Colonic mucosa (tissue), 4 donors: ENCODE data around the gene LMBR1. TPM values are rescaled to one million over a fixed set of nuclear protein-coding genes. Genes with fewer than 3 reads are reported as not detected.

ENCODE experiments used
- DNase-seq: peaks from one replicate; pipeline ENCODE4 v3.0.0-alpha.2; 2020
- H3K27ac ChIP-seq: fragments of 200-600 bp; one replicate; pipeline ENCODE4 v1.8.0; 2021
- H3K27me3 ChIP-seq: fragments of 200-600 bp; one replicate; pipeline ENCODE4 v1.8.0; 2021
- H3K36me3 ChIP-seq: fragments of 200-600 bp; one replicate; pipeline ENCODE4 v1.8.0; 2021
- H3K4me1 ChIP-seq: fragments of 200-600 bp; one replicate; pipeline ENCODE4 v1.8.0; 2021; ENCODE audit warnings: mild to moderate bottlenecking
- H3K4me3 ChIP-seq: fragments of 200-600 bp; one replicate; pipeline ENCODE4 v1.8.0; 2021
- H3K9ac ChIP-seq, 2 donors: one replicate each; pipeline ENCODE4 v1.7.0; 2013; ENCODE audit warnings: control low read depth in 2 of 2, low read depth in 2 of 2, low read length in 2 of 2
- H3K9me3 ChIP-seq: fragments of 200-600 bp; one replicate; pipeline ENCODE4 v1.8.0; 2021
- CTCF ChIP-seq: fragments of 200-600 bp; IDR thresholded peaks from one replicate; pipeline ENCODE4 v1.8.0; 2022; ENCODE audit warnings: antibody characterized with exemption, mild to moderate bottlenecking
- intact Hi-C: fragments of 100-400 bp; cut with DNase I; formaldehyde crosslinking; loops from one replicate; pipeline ENCODE4 v1.14.1; 2022
- total RNA-seq, 2 donors: library from RNA; stranded (reverse); fragmentation: NEBNext Ultra II Directional in 1 of 2; extraction: Animal tissue kit (Norgen Biotek cat#: 25700) in 1 of 2; gene quantifications; one replicate each; pipeline ENCODE4 v1.2.1, GENCODE V29; 2021
- donor health status: healthy.
- donor health status: DM: no; HTN: no; CAD: no.
- donor health status: DM: no; HTN: no; CAD: no.

Gene LMBR1
- total RNA-seq, 2 donors from 2014 or later = 41.4 to 42.0 TPM

- DNase-seq = no peak
- no peak overlapping the region for H3K9ac ChIP-seq
- no peaks in the 10 kb centered on the region for H3K4me1 ChIP-seq
- no peak overlapping the region for H3K27ac ChIP-seq
- no peak overlapping the region for H3K4me3 ChIP-seq
- no peaks in the 10 kb centered on the region for H3K27me3 ChIP-seq
- intact Hi-C loops = no loop called here
- H3K36me3 ChIP-seq = no peaks in the 10 kb centered on the region
- no peaks in the 10 kb centered on the region for H3K9me3 ChIP-seq
- no peak for TF ChIP-seq CTCF
Measured at GRCh38 chr7:156669035-156669828, 223.8 kb downstream of the LMBR1 start.

DNA sequence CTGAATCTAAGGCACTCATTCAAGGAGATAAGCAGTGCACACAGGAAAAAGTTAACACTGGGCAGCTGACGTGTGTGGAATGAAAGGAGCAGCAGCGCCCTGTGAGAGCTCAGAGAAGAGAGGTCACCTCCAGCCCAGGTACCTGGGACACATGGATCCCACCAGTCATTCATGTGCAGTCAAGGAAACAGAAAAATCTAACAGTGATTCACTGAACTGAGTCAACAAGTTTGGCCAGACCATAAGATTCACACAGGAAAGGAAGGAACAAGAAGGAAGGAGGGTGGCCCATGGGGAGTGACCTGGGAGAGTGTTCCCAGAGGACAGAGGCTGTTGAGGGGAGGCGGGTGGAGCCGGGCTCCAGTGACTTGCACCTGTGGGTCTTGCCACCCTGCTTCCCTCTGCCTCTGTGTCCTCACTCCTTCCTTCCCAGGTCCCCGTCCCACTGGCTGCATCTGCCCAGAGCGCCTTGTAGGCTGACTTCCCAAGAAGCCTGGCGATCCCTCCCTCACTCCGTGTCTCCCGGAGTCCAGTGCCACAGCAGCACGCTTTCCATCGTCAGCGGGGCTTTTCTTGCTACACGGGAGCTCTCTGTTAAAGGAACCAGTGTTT lies 224.7 kb downstream of the LMBR1 start:
- intact Hi-C loops = no loop called here
- DNase-seq = peak; percentile 28
- no peaks in the 10 kb centered on the region for H3K27me3 ChIP-seq
- H3K27ac ChIP-seq = peak overlapping the region; percentile 7
- no peaks in the 10 kb centered on the region for H3K9me3 ChIP-seq
- H3K9ac ChIP-seq = no peak overlapping the region
- no peak for TF ChIP-seq CTCF
- H3K4me1 ChIP-seq = no peaks in the 10 kb centered on the region
- H3K36me3 ChIP-seq = no peaks in the 10 kb centered on the region
- H3K4me3 ChIP-seq = no peak overlapping the region

DNA sequence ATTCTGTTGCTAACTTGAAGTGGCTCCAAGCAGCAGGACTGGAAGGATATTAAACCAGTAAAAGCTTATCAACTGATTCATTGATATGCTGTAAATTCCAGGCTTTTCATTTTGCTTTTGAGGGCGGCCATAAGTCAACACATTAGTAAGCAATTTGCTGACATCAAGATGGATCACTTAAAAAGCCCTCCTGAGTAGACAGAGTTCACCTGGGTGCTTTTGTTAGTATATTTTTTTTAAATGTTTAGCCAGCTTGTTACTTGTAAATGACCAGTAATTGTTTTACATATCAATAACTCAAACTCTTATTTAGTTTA lies 225.9 kb downstream of the LMBR1 start:
- no peak overlapping the region for H3K27ac ChIP-seq
- H3K9ac ChIP-seq = no peak overlapping the region
- no peaks in the 10 kb centered on the region for H3K27me3 ChIP-seq
- no peaks in the 10 kb centered on the region for H3K4me1 ChIP-seq
- H3K9me3 ChIP-seq = no peaks in the 10 kb centered on the region
- no peak for TF ChIP-seq CTCF
- no peak for DNase-seq
- H3K36me3 ChIP-seq = no peaks in the 10 kb centered on the region
- intact Hi-C loops = no loop called here
- H3K4me3 ChIP-seq = no peak overlapping the region

DNA sequence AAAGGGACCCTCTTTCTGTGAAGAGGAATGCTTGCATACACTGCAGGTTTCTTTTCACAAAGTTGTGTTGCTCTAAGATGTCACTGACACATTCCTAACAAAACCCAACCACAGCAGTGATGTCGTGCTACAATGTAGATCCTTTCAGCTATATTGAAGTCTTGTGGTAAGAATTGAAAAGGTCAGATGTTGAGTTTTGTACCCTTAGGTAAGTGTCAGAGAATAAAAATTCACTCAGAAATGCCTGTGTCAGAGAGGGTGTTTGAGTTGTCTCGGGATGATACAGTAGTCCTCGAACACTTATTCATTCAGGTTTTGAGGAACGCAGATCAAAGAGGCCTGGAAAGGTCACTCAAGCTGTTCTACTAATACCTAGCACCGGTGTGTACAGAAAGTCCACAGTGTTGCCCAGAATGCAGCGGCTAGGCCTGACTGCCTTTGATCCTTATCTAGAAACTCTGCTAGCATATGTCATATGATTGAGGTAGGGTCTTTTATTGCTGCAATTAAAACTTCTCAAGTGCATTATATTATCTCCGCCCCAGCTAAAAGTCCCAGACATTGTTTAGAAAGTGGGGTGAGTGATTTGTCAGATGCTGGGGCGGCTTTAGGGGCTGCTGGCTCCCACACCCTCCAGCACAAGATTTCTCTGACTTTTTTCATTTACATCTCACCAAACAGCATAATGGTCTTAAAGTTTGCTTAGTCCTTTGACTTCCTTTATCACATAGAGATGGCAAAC lies 226.4 kb downstream of the LMBR1 start:
- Histone ChIP-seq H3K36me3 (no peaks in the 10 kb centered on the region), H3K4me1 (no peaks in the 10 kb centered on the region), H3K27ac (no peak overlapping the region), H3K9me3 (no peaks in the 10 kb centered on the region), H3K9ac (no peak overlapping the region), H3K27me3 (no peaks in the 10 kb centered on the region), H3K4me3 (no peak overlapping the region)
- DNase-seq = peak; percentile 40
- intact Hi-C loops = no loop called here
- no peak for TF ChIP-seq CTCF

GRCh38 chr7:156665101-156665500 lies 227.9 kb downstream of the LMBR1 start:
- H3K9me3 ChIP-seq = no peaks in the 10 kb centered on the region
- H3K9ac ChIP-seq = no peak overlapping the region
- no peak overlapping the region for H3K4me3 ChIP-seq
- no peaks in the 10 kb centered on the region for H3K27me3 ChIP-seq
- H3K36me3 ChIP-seq = no peaks in the 10 kb centered on the region
- no peaks in the 10 kb centered on the region for H3K4me1 ChIP-seq
- intact Hi-C loops = no loop called here
- H3K27ac ChIP-seq = no peak overlapping the region
- TF ChIP-seq CTCF = no peak
- no peak for DNase-seq
